HG03432 (cell line): ENCODE results near the gene FUCA2.
"Not testable (repeated sequence)": the region's sequence is repeated elsewhere in the genome, so short reads cannot be mapped to it uniquely, and the experiment has no call there.

ENCODE experiments used
- ATAC-seq: cut with Tn5 transposase; IDR thresholded peaks from one replicate; pipeline ENCODE4 v1.9.1; 2021; ENCODE audit warnings: mild to moderate bottlenecking, moderate library complexity; ENCODE audit not compliant: unreplicated experiment

FUCA2 gene

GRCh38 chr6:143536866-143537691, 25.6 kb upstream of the FUCA2 start:
- ATAC-seq = peak; percentile 70

- peak; percentile 79 for ATAC-seq
These were observed 24.9 kb upstream of the FUCA2 start for GRCh38 chr6:143536461-143536865.

- ATAC-seq = no peak
These were observed 23.7 kb upstream of the FUCA2 start for GRCh38 chr6:143535189-143535614.

GRCh38 chr6:143531720-143532499, 20.4 kb upstream of the FUCA2 start:
- ATAC-seq = no peak

- no peak for ATAC-seq
These were observed 17.6 kb upstream of the FUCA2 start for GRCh38 chr6:143529095-143529494.

- ATAC-seq = peak; percentile 74
These were observed 16.8 kb upstream of the FUCA2 start for GRCh38 chr6:143528164-143528811.

GRCh38 chr6:143527677-143528076, 16.2 kb upstream of the FUCA2 start:
- no peak for ATAC-seq

GRCh38 chr6:143525356-143525755, 13.8 kb upstream of the FUCA2 start:
- no peak for ATAC-seq

GRCh38 chr6:143522039-143522600, 10.6 kb upstream of the FUCA2 start:
- ATAC-seq = no peak

GRCh38 chr6:143517447-143517773, 5.9 kb upstream of the FUCA2 start:
- no peak for ATAC-seq

- peak; percentile 29 for ATAC-seq
These were observed 5.3 kb upstream of the FUCA2 start for GRCh38 chr6:143516690-143517446.

- no peak for ATAC-seq
These were observed 4.3 kb upstream of the FUCA2 start for GRCh38 chr6:143515766-143516355.

- ATAC-seq = no peak
These were observed 3.7 kb upstream of the FUCA2 start for GRCh38 chr6:143515061-143515760.

- ATAC-seq = peak; percentile 26
These were observed 1.9 kb upstream of the FUCA2 start for GRCh38 chr6:143513410-143513809.

- ATAC-seq = not testable (repeated sequence)
These were observed 1.2 kb downstream of the FUCA2 start for GRCh38 chr6:143510326-143510725.

GRCh38 chr6:143507358-143508145, 4.0 kb downstream of the FUCA2 start:
- no peak for ATAC-seq

- ATAC-seq = no peak
These were observed 4.9 kb downstream of the FUCA2 start for GRCh38 chr6:143506620-143507019.

- no peak for ATAC-seq
These were observed 5.3 kb downstream of the FUCA2 start for GRCh38 chr6:143506199-143506598.

- ATAC-seq = peak; percentile 24
These were observed 6.0 kb downstream of the FUCA2 start for GRCh38 chr6:143505537-143505936.
